RWPE2 (cell line): ENCODE measurements around the gene NEU2.
A peak's percentile ranks its signal among the peaks of the same experiment; 100 is the strongest.

Source experiments
- ATAC-seq: fragments of 200-7000 bp; cut with Tn5 transposase; 3 replicates; pipeline ENCODE4 v1.9.1; 2021; ENCODE audit warnings: low read depth
- DNase-seq: peaks from one replicate; pipeline ENCODE4 v3.0.0-alpha.2; 2020; ENCODE audit warnings: low spot score
- H3K27ac ChIP-seq: fragments of 450-650 bp; 2 replicates; pipeline ENCODE4 v1.5.1; 2017; ENCODE audit warnings: mild to moderate bottlenecking; ENCODE audit not compliant: poor library complexity, severe bottlenecking
- H3K27me3 ChIP-seq: fragments of 250-450 bp; sonication (Bioruptor Pico); 2 replicates; pipeline ENCODE4 v1.5.1; 2021; ENCODE audit warnings: mild to moderate bottlenecking, moderate library complexity; ENCODE audit not compliant: insufficient read depth, poor library complexity, severe bottlenecking
- H3K36me3 ChIP-seq: fragments of 250-450 bp; sonication (Bioruptor Pico); 2 replicates; pipeline ENCODE4 v1.5.1; 2020; ENCODE audit warnings: low read depth, mild to moderate bottlenecking, moderate library complexity
- H3K4me1 ChIP-seq: fragments of 250-450 bp; sonication (Bioruptor Pico); 2 replicates; pipeline ENCODE4 v1.5.1; 2021; ENCODE audit warnings: mild to moderate bottlenecking, moderate library complexity; ENCODE audit not compliant: insufficient read depth, poor library complexity, severe bottlenecking
- H3K4me3 ChIP-seq: fragments of 250-450 bp; sonication (Bioruptor Pico); 2 replicates; pipeline ENCODE4 v1.5.1; 2021; ENCODE audit warnings: mild to moderate bottlenecking, moderate library complexity; ENCODE audit not compliant: severe bottlenecking
- H3K9me3 ChIP-seq: fragments of 250-450 bp; sonication (Bioruptor Pico); 2 replicates; pipeline ENCODE4 v1.5.1; 2021; ENCODE audit warnings: mild to moderate bottlenecking, moderate library complexity; ENCODE audit not compliant: severe bottlenecking
- TF ChIP-seq, protein P1 (sequence below): fragments of 450-650 bp; IDR thresholded peaks from one replicate; pipeline ENCODE4 v1.5.1; 2017; ENCODE audit warnings: mild to moderate bottlenecking, moderate library complexity; ENCODE audit not compliant: poor library complexity, severe bottlenecking

Gene NEU2

DNA sequence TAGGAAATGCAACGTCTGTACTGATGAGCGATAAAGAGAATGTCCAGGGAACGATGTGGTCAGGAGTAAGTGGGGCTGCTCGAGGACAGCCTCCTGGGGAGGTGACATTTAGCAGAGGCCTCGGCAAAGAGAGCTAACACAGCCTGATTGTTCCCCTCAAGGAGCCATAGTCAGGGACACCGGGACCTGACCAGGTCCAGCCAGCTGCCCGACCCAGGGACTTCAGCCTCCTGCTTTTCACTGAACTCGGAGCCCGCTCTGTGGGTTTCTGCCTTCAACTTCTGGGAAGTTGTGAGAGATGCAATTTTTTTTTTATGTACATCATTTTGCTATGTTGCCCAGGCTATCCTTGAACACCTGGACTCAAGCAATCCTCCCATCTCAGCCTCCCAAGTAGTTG lies 10.1 kb downstream of the NEU2 start:
- TF ChIP-seq, protein P1, sequence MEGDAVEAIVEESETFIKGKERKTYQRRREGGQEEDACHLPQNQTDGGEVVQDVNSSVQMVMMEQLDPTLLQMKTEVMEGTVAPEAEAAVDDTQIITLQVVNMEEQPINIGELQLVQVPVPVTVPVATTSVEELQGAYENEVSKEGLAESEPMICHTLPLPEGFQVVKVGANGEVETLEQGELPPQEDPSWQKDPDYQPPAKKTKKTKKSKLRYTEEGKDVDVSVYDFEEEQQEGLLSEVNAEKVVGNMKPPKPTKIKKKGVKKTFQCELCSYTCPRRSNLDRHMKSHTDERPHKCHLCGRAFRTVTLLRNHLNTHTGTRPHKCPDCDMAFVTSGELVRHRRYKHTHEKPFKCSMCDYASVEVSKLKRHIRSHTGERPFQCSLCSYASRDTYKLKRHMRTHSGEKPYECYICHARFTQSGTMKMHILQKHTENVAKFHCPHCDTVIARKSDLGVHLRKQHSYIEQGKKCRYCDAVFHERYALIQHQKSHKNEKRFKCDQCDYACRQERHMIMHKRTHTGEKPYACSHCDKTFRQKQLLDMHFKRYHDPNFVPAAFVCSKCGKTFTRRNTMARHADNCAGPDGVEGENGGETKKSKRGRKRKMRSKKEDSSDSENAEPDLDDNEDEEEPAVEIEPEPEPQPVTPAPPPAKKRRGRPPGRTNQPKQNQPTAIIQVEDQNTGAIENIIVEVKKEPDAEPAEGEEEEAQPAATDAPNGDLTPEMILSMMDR = no peak
- Histone ChIP-seq H3K4me3 (no peak overlapping the region), H3K27me3 (no peaks in the 10 kb centered on the region), H3K9me3 (no peaks in the 10 kb centered on the region), H3K27ac (no peak overlapping the region), H3K36me3 (no peaks in the 10 kb centered on the region), H3K4me1 (peaks cover 4% of the 10 kb centered on the region)
- DNase-seq (peak; percentile 19), ATAC-seq (no peak)

DNA sequence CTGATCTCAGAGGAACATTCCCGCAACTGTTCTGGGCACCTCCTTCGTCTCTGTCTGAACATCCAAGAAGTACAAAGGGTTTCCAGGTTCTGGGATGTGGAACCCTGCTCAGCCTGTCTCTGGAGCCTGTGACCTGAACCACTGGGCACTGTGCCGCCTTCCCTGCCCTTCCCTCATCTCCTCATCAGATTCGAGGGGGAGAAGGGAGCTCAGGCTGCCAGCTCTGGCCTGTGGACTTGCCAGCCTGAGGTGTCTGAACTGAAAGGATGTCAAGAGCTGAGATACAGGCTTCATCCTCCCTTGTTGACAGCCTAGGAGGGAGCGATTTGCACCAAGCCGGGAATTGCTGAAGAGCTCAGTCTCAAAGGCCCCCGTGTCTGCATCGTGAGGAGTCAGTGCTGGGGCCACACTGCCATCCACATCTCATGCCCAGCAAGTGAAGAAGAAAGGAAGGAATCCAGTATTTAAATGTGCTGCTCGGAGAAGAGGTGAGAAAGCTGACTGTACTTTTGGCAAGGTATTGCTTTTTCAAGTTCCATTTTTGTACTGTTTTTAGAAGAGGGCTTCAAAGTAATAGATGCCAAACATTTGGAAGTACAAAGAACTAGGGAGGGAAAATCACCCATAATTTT lies 12.6 kb downstream of the NEU2 start:
- Histone ChIP-seq H3K36me3 (no peaks in the 10 kb centered on the region), H3K27ac (no peak overlapping the region), H3K9me3 (no peaks in the 10 kb centered on the region), H3K4me3 (no peak overlapping the region), H3K4me1 (no peaks in the 10 kb centered on the region), H3K27me3 (no peaks in the 10 kb centered on the region)
- ATAC-seq (no peak), DNase-seq (peak; percentile 17)
- TF ChIP-seq, protein P1 = no peak

DNA sequence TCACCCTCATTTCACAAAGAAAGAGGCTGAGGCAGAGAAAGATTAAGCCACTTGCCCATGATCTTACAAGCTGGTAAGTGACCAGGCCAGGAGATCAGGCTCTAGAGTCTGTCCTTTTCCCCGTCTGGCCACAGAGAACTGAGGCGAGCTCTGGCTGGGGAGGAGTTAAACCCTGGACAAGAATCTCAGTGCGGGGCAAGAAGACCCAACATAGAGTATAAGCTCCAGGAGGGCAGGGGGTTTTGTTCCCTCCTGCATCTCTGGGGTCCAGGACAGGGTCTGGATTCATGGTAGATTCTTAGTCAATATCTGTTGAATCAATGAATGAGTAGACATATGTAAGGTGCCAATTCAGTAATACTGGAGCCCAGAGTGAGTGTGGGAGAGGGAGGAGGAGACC lies 14.7 kb downstream of the NEU2 start:
- no peak overlapping the region for H3K4me3 ChIP-seq
- peaks cover 7% of the 10 kb centered on the region for H3K4me1 ChIP-seq
- H3K9me3 ChIP-seq = no peaks in the 10 kb centered on the region
- no peak overlapping the region for H3K27ac ChIP-seq
- H3K27me3 ChIP-seq = no peaks in the 10 kb centered on the region
- no peak for ATAC-seq
- no peaks in the 10 kb centered on the region for H3K36me3 ChIP-seq
- DNase-seq = no peak
- TF ChIP-seq, protein P1 = no peak

DNA sequence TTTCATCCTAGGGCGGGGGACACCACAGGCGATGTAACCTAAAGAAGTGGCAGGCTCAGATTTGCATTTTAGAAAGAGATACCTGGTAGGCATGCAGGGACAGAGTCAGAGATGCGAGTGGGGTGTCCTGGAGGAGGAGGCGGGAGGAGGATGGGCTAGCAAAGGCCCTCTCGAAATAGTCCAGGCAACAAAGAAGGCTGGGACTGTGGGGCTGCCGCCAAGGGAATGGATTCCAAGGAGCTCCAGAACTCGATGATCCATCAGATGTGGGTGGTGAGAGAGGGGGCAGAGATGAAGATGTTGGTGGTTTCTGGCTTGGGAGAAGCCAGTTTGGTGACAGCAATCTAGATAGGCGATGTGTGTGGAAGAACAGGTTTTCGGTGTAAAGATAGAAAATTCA lies 15.2 kb downstream of the NEU2 start:
- TF ChIP-seq, protein P1 = no peak
- ATAC-seq = no peak

DNA sequence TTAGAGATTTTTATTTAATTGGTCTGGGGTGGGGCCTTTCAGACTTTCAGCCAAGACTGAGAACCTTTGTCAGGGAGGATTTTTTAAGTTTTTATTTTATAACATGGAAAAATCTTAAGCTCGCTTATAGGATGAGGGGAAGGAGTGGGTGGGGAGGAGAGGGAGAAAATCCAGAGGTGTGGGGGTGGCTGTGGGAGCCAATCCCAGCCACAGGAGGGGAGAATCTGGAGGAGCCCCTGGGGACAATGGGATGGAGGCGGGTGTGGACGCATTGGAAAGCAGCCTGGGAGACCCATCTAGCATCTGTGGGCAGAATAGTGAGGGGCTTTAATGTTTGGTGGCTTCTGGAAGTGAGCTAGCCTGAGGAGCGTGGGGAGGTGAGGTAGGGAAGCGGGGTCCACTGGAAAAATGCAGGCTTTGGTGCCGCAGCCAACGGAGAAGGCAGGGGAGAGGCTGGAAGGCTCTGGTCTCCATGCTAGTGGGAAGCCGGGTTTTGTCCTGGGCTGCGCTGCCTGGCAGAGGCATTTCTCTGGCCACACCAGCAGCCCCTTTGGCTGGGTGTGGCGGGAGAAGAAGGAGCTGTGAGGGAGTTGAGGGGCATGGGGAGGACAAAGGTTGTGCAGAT lies 16.2 kb downstream of the NEU2 start:
- ATAC-seq = no peak
- no peaks in the 10 kb centered on the region for H3K36me3 ChIP-seq
- H3K9me3 ChIP-seq = no peaks in the 10 kb centered on the region
- TF ChIP-seq, protein P1 = no peak
- no peak for DNase-seq
- no peak overlapping the region for H3K27ac ChIP-seq
- no peaks in the 10 kb centered on the region for H3K27me3 ChIP-seq
- peaks cover 9% of the 10 kb centered on the region for H3K4me1 ChIP-seq
- H3K4me3 ChIP-seq = no peak overlapping the region

More for the DNA sequence above, 15.2 kb downstream of the NEU2 start:
- H3K9me3 ChIP-seq = no peaks in the 10 kb centered on the region
- peaks cover 9% of the 10 kb centered on the region for H3K4me1 ChIP-seq
- no peak for DNase-seq
- no peaks in the 10 kb centered on the region for H3K36me3 ChIP-seq
- no peak overlapping the region for H3K4me3 ChIP-seq
- no peaks in the 10 kb centered on the region for H3K27me3 ChIP-seq
- H3K27ac ChIP-seq = no peak overlapping the region
